ENCODE data around the gene XAGE5. TPM values are rescaled to one million over a fixed set of nuclear protein-coding genes. Genes with fewer than 3 reads are reported as not detected.

The XAGE5 gene
- total RNA-seq, 4 donors from 2014 or later, result not detected

- TF ChIP-seq CTCF (IDR thresholded peaks at IDR 0.05) (no peak), POLR2A (IDR thresholded peaks at IDR 0.05) (no peak)
- no peak for DNase-seq
- Histone ChIP-seq H3K27me3 (no peaks in the 10 kb centered on the region), H3K4me1 (no peaks in the 10 kb centered on the region), H3K27ac (no peak overlapping the region), H3K4me3 (no peak overlapping the region), H3K9me3 (no peaks in the 10 kb centered on the region), H3K36me3 (no peaks in the 10 kb centered on the region)
- intact Hi-C loops (cut with DNase I; ENCODE audit: low total_unique reads), result no loop called here
Measured at GRCh38 chrX:52865343-52865998, 54.4 kb downstream of the XAGE5 start.

Small RNAs within 50 kb of the gene (small RNA-seq; reads per million reads assigned to genes)
- gene AC244505.6 (not detected), gene AC244505.7 (not detected)

Other genes starting within 250 kb of the XAGE5 start
- not detected for gene SSX7, start 156.4 kb upstream of the XAGE5 start, total RNA-seq
- not detected for gene SSX2, start 104.1 kb upstream of the XAGE5 start, total RNA-seq
- not detected for gene SSX2B, start 60.0 kb upstream of the XAGE5 start, total RNA-seq
- not detected for gene SPANXN5, start 13.9 kb upstream of the XAGE5 start, total RNA-seq
- gene XAGE3, start 56.8 kb downstream of the XAGE5 start, total RNA-seq, result not detected
- gene FAM156B, start 86.0 kb downstream of the XAGE5 start, total RNA-seq, result 10 to 100 TPM in 2 of 4 donors, 1 to 10 TPM in 2; 2.6 to 24.1 (median 8.5) TPM
- gene FAM156A, start 147.2 kb downstream of the XAGE5 start, total RNA-seq, result 10 to 100 TPM; 12.9 to 89.1 (median 25.8) TPM
- gene GPR173, start 237.5 kb downstream of the XAGE5 start, total RNA-seq, result 1 to 10 TPM in 2 of 4 donors, under 1 TPM in 2; 0.51 to 9.2 (median 4.5) TPM

All from uterus (tissue), 4 donors.